HG02943 (cell line): Measurements from ENCODE around the gene LAMA3.
"Not testable (repeated sequence)": the region's sequence is repeated elsewhere in the genome, so short reads cannot be mapped to it uniquely, and the experiment has no call there.

Experiments
- ATAC-seq: cut with Tn5 transposase; IDR thresholded peaks from one replicate; pipeline ENCODE4 v1.9.1; 2021; ENCODE audit warnings: mild to moderate bottlenecking, low read depth, moderate library complexity; ENCODE audit not compliant: unreplicated experiment

LAMA3 gene

GRCh38 chr18:23703057-23703986 lies 14.1 kb downstream of the LAMA3 start:
- no peak for ATAC-seq

- ATAC-seq: no peak
These were observed 14.7 kb downstream of the LAMA3 start for GRCh38 chr18:23703987-23704384.

- no peak for ATAC-seq
These were observed 15.6 kb downstream of the LAMA3 start for GRCh38 chr18:23704806-23705205.

- ATAC-seq: no peak
These were observed 17.9 kb downstream of the LAMA3 start for GRCh38 chr18:23706971-23707640.

- ATAC-seq: no peak
These were observed 20.8 kb downstream of the LAMA3 start for GRCh38 chr18:23710068-23710527.

GRCh38 chr18:23710946-23711345 lies 21.7 kb downstream of the LAMA3 start:
- no peak for ATAC-seq

GRCh38 chr18:23711426-23711825 lies 22.2 kb downstream of the LAMA3 start:
- ATAC-seq: no peak

GRCh38 chr18:23712445-23712844 lies 23.2 kb downstream of the LAMA3 start:
- ATAC-seq: no peak

- no peak for ATAC-seq
These were observed 25.3 kb downstream of the LAMA3 start for GRCh38 chr18:23714576-23714975.

- not testable (repeated sequence) for ATAC-seq
These were observed 26.8 kb downstream of the LAMA3 start for GRCh38 chr18:23716079-23716478.

- ATAC-seq: no peak
These were observed 27.3 kb downstream of the LAMA3 start for GRCh38 chr18:23716516-23716915.

- no peak for ATAC-seq
These were observed 27.7 kb downstream of the LAMA3 start for GRCh38 chr18:23716966-23717365.

- no peak for ATAC-seq
These were observed 29.0 kb downstream of the LAMA3 start for GRCh38 chr18:23718243-23718720.

- no peak for ATAC-seq
These were observed 29.5 kb downstream of the LAMA3 start for GRCh38 chr18:23718731-23719130.

- no peak for ATAC-seq
These were observed 30.5 kb downstream of the LAMA3 start for GRCh38 chr18:23719634-23720201.

GRCh38 chr18:23721696-23722480 lies 32.6 kb downstream of the LAMA3 start:
- no peak for ATAC-seq

- ATAC-seq: no peak
These were observed 33.4 kb downstream of the LAMA3 start for GRCh38 chr18:23722646-23723045.

GRCh38 chr18:23723121-23723520 lies 33.9 kb downstream of the LAMA3 start:
- ATAC-seq: no peak

- ATAC-seq: no peak
These were observed 35.4 kb downstream of the LAMA3 start for GRCh38 chr18:23724681-23725080.

GRCh38 chr18:23725351-23725750 lies 36.1 kb downstream of the LAMA3 start:
- ATAC-seq: no peak
